CD14-positive monocyte (primary cell): ENCODE data around the gene EIF4E1B. TPM values are rescaled to one million over a fixed set of nuclear protein-coding genes. Genes with fewer than 3 reads are reported as not detected.

Experiments
- DNase-seq, 3 donors: peaks; one replicate each; pipeline ENCODE4 v3.0.0-alpha.2; 2011 to 2022
- H2AFZ ChIP-seq: 2 replicates; pipeline ENCODE4 v1.6.0; 2012; ENCODE audit warnings: mild to moderate bottlenecking, low read depth, low read length, inconsistent platforms; ENCODE audit not compliant: insufficient read depth, poor library complexity, severe bottlenecking
- H3K27ac ChIP-seq, 2 donors: 1 replicate in 1 of 2; 2 replicates in 1 of 2; pipeline ENCODE4 v1.5.1; 2012 to 2013; ENCODE audit warnings: low read length in 2 of 2, control low read depth in 1 of 2, inconsistent platforms in 1 of 2, low read depth in 1 of 2, mild to moderate bottlenecking in 1 of 2
- H3K27me3 ChIP-seq, 2 donors: one replicate each; pipeline versions ENCODE4 v1.6.0 to v1.6.1; 2011 to 2013; ENCODE audit warnings: low read length in 2 of 2; ENCODE audit not compliant: control insufficient read depth in 2 of 2, insufficient read depth in 2 of 2
- H3K36me3 ChIP-seq, 2 donors: replicated peaks in 1 of 2; 1 replicate in 1 of 2; 2 replicates in 1 of 2; pipeline versions ENCODE4 v1.5.1 to v1.6.1; 2012 to 2013; ENCODE audit warnings: low read length in 2 of 2, control low read depth in 1 of 2, inconsistent platforms in 1 of 2, mild to moderate bottlenecking in 1 of 2; ENCODE audit not compliant: insufficient read depth in 2 of 2, control insufficient read depth in 1 of 2
- H3K4me1 ChIP-seq, 2 donors: 1 replicate in 1 of 2; 2 replicates in 1 of 2; pipeline versions ENCODE4 v1.5.1 to v1.6.1; 2012 to 2013; ENCODE audit warnings: low read length in 2 of 2, control low read depth in 1 of 2, inconsistent platforms in 1 of 2, mild to moderate bottlenecking in 1 of 2, moderate library complexity in 1 of 2; ENCODE audit not compliant: insufficient read depth in 2 of 2, control insufficient read depth in 1 of 2
- H3K4me2 ChIP-seq: replicated peaks from 2 replicates; pipeline ENCODE3; 2012; ENCODE audit warnings: low read length, moderate library complexity, mild to moderate bottlenecking; ENCODE audit not compliant: poor library complexity, severe bottlenecking; ENCODE audit errors: extremely low read depth
- H3K4me3 ChIP-seq, 3 experiments: fragments of 200-600 bp in 1 of 3; sonication (generic) in 1 of 3; replicated peaks in 1 of 3; 1 replicate in 2 of 3; 2 replicates in 1 of 3; pipeline ENCODE4 v1.5.1; 2011 to 2013; ENCODE audit warnings: low read length in 3 of 3, mild to moderate bottlenecking in 3 of 3, control low read depth in 2 of 3, low read depth in 2 of 3, inconsistent platforms in 1 of 3, moderate library complexity in 1 of 3
- H3K79me2 ChIP-seq: 2 replicates; pipeline ENCODE4 v1.6.0; 2012; ENCODE audit warnings: mild to moderate bottlenecking, control low read depth, inconsistent platforms, low read length, moderate library complexity; ENCODE audit not compliant: insufficient read depth
- H3K9ac ChIP-seq: 2 replicates; pipeline ENCODE4 v1.6.0; 2017; ENCODE audit warnings: low read length, mild to moderate bottlenecking; ENCODE audit not compliant: insufficient read depth, poor library complexity, severe bottlenecking
- H3K9me3 ChIP-seq, 2 donors: replicated peaks in 1 of 2; 1 replicate in 1 of 2; 2 replicates in 1 of 2; pipeline versions ENCODE4 v1.5.1 to v1.6.1; 2012 to 2013; ENCODE audit warnings: low read length in 2 of 2, control low read depth in 1 of 2; ENCODE audit not compliant: control insufficient read depth in 1 of 2, insufficient read depth in 1 of 2
- H4K20me1 ChIP-seq: 2 replicates; pipeline ENCODE4 v1.6.0; 2012; ENCODE audit warnings: mild to moderate bottlenecking, low read length, control low read depth, moderate library complexity; ENCODE audit not compliant: insufficient read depth
- H3K27ac Mint-ChIP-seq, 7 donors: one replicate each; pipeline ENCODE4 v1.8.0; 2020; ENCODE audit warnings: mild to moderate bottlenecking in 7 of 7, mixed read lengths in 7 of 7, moderate library complexity in 6 of 7, inconsistent platforms in 2 of 7
- H3K27me3 Mint-ChIP-seq, 3 donors: one replicate each; pipeline ENCODE4 v1.8.0; 2021 to 2022; ENCODE audit warnings: low read depth in 3 of 3, mild to moderate bottlenecking in 3 of 3, mixed read lengths in 3 of 3, moderate library complexity in 3 of 3, inconsistent platforms in 1 of 3
- H3K36me3 Mint-ChIP-seq, 2 donors: one replicate each; pipeline ENCODE4 v1.8.0; 2020; ENCODE audit warnings: mixed read lengths in 2 of 2, inconsistent platforms in 1 of 2, mild to moderate bottlenecking in 1 of 2
- H3K4me1 Mint-ChIP-seq: one replicate; pipeline ENCODE4 v1.8.0; 2020; ENCODE audit warnings: mild to moderate bottlenecking, mixed read lengths
- H3K4me3 Mint-ChIP-seq, 2 donors: one replicate each; pipeline ENCODE4 v1.8.0; 2020; ENCODE audit warnings: mild to moderate bottlenecking in 2 of 2, mixed read lengths in 2 of 2, moderate library complexity in 1 of 2
- H3K9me3 Mint-ChIP-seq, 7 donors: one replicate each; pipeline ENCODE4 v1.8.0; 2020 to 2022; ENCODE audit warnings: mixed read lengths in 7 of 7, mild to moderate bottlenecking in 6 of 7, moderate library complexity in 6 of 7, inconsistent platforms in 2 of 7
- CTCF ChIP-seq: fragments of 200-600 bp; IDR thresholded peaks from one replicate; pipeline ENCODE4 v1.8.0; 2022; ENCODE audit warnings: antibody characterized with exemption, mild to moderate bottlenecking
- WGBS: methylation state at CpG from one replicate; pipeline ENCODE4 v1.1.5; 2013; ENCODE audit warnings: missing lambda C conversion rate; ENCODE audit not compliant: insufficient coverage; 5-methylcytosine and 5-hydroxymethylcytosine counted together
- intact Hi-C, 2 donors: fragments of 100-400 bp; cut with micrococcal nuclease; formaldehyde crosslinking; loops; one replicate each; pipeline versions ENCODE4 v1.15.0 to v1.15.1; 2023
- polyA plus RNA-seq, 3 donors: library from polyadenylated mRNA; depleted of rRNA in 1 of 3; unstranded in 2 of 3; stranded (reverse) in 1 of 3; fragments of 300-500 nt in 2 of 3; fragments of >200 nt in 1 of 3; fragmentation: Illumina TruSeq in 2 of 3; gene quantifications; 1 replicate in 2 of 3; 2 replicates in 1 of 3; pipeline ENCODE4 v1.2.3, GENCODE V29; 2012 to 2021

The EIF4E1B gene
- polyA plus RNA-seq, 3 donors: not detected

- Mint-ChIP-seq H3K9me3 (peaks cover 0 to 11% (median 5%) of the 10 kb centered on the region in 7 donors), H3K27me3 (peaks cover 37 to 49% (median 39%) of the 10 kb centered on the region in 3 donors), H3K27ac (no peak overlapping the region), H3K36me3 (no peaks in the 10 kb centered on the region), H3K4me3 (peak overlapping the region in 1 of 2 donors; percentile 22), H3K4me1 (peaks cover 4% of the 10 kb centered on the region)
- no peak overlapping the region for H3K9ac ChIP-seq
- DNase-seq: no peak
- intact Hi-C loops: no loop called here
- WGBS: 80% methylated on average over 5 of the region's 9 CpGs
- no peak for TF ChIP-seq CTCF
- H3K27me3 ChIP-seq: peaks cover 15 to 31% of the 10 kb centered on the region in 2 donors
- no peak overlapping the region for H3K4me3 ChIP-seq
- H3K79me2 ChIP-seq: no peaks in the 10 kb centered on the region
- no peaks in the 10 kb centered on the region for H4K20me1 ChIP-seq
- no peaks in the 10 kb centered on the region for H3K36me3 ChIP-seq
- H3K4me1 ChIP-seq: no peaks in the 10 kb centered on the region
- H2AFZ ChIP-seq: no peak overlapping the region
- H3K27ac ChIP-seq: no peak overlapping the region
- H3K9me3 ChIP-seq: no peaks in the 10 kb centered on the region
- H3K4me2 ChIP-seq: no peak overlapping the region
Measured at GRCh38 chr5:176636426-176636825, 6.0 kb downstream of the EIF4E1B start.

- WGBS: 79% methylated on average over 4 of the region's 4 CpGs
- no peaks in the 10 kb centered on the region for H3K4me1 ChIP-seq
- Mint-ChIP-seq H3K4me1 (peaks cover 4% of the 10 kb centered on the region), H3K4me3 (no peak overlapping the region), H3K9me3 (peaks cover 0 to 10% (median 5%) of the 10 kb centered on the region in 7 donors), H3K36me3 (no peaks in the 10 kb centered on the region), H3K27me3 (peaks cover 28 to 38% (median 30%) of the 10 kb centered on the region in 3 donors), H3K27ac (no peak overlapping the region)
- no peaks in the 10 kb centered on the region for H4K20me1 ChIP-seq
- no peaks in the 10 kb centered on the region for H3K9me3 ChIP-seq
- DNase-seq: no peak
- no peaks in the 10 kb centered on the region for H3K79me2 ChIP-seq
- H3K4me3 ChIP-seq: no peak overlapping the region
- H3K9ac ChIP-seq: no peak overlapping the region
- no peak overlapping the region for H3K4me2 ChIP-seq
- no peak overlapping the region for H2AFZ ChIP-seq
- H3K27me3 ChIP-seq: peaks cover 9 to 21% of the 10 kb centered on the region in 2 donors
- no peak for TF ChIP-seq CTCF
- H3K27ac ChIP-seq: no peak overlapping the region
- intact Hi-C loops: no loop called here
- no peaks in the 10 kb centered on the region for H3K36me3 ChIP-seq
Measured at GRCh38 chr5:176637556-176637955, 7.1 kb downstream of the EIF4E1B start.
